Measurements from ENCODE around the gene OXGR1. TPM values are rescaled to one million over a fixed set of nuclear protein-coding genes. Genes with fewer than 3 reads are reported as not detected.

Gene OXGR1
- polyA plus RNA-seq, 1 donor from 2014 or later: not detected

DNA sequence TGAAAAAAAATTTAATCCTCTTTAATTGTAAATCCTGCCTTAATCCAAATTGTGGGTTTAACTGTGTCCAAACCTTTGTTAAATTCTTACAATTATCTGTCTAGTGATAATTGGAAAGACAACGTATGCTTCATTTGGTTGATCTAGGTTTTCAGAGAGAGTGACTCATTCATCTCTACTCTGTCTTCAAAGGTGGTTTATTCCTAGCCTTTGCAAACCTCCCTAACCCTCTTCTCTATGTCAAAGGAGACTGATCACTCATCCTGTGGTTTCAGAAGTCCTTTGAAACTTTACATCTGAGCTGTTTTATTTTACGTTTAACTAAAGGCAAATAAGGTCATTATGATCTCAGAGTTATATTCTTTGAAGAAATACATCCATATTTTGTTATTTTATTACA lies 8.8 kb upstream of the OXGR1 start:
- Histone ChIP-seq H3K27me3 (ENCODE audit: insufficient read depth, low read depth, low read length) (no peaks in the 10 kb centered on the region), H3K4me2 (ENCODE audit: low read length) (no peak overlapping the region), H3K9me3 (ENCODE audit: low read length) (no peaks in the 10 kb centered on the region), H2AFZ (ENCODE audit: low read depth, low read length) (no peak overlapping the region), H4K20me1 (ENCODE audit: insufficient read depth) (no peaks in the 10 kb centered on the region), H3K36me3 (ENCODE audit: insufficient read depth, low read length) (no peaks in the 10 kb centered on the region), H3K79me2 (replicated peaks; ENCODE audit: insufficient read depth, low read length) (no peaks in the 10 kb centered on the region), H3K9ac (ENCODE audit: low read length) (no peak overlapping the region), H3K27ac (ENCODE audit: low read length) (no peak overlapping the region), H3K9me2 (ENCODE audit: insufficient read depth, low read length) (no peaks in the 10 kb centered on the region), H3F3A (ENCODE audit: insufficient read depth, low read length, poor library complexity, severe bottlenecking) (no peaks in the 10 kb centered on the region), H3K4me3 (ENCODE audit: low read length) (no peak overlapping the region)
- TF ChIP-seq CTCF (IDR thresholded peaks at IDR 0.05; ENCODE audit: poor library complexity, severe bottlenecking) (no peak), TAF1 (IDR thresholded peaks at IDR 0.05; ENCODE audit: low read depth) (no peak), REST (IDR thresholded peaks at IDR 0.05; ENCODE audit: borderline replicate concordance) (no peak), SMC3 (conservative IDR thresholded peaks at IDR 0.05; ENCODE audit: poor library complexity) (no peak), EP300 (conservative IDR thresholded peaks at IDR 0.05; ENCODE audit: poor library complexity, severe bottlenecking) (no peak), MXI1 (conservative IDR thresholded peaks at IDR 0.05; ENCODE audit: poor library complexity, severe bottlenecking) (no peak), POLR2AphosphoS5 (IDR thresholded peaks at IDR 0.05) (no peak), EZH2 (IDR thresholded peaks at IDR 0.05; ENCODE audit: borderline replicate concordance, insufficient read depth, low read length, poor library complexity, severe bottlenecking) (no peak), RAD21 (conservative IDR thresholded peaks at IDR 0.05) (no peak)

GRCh38 chr13:97002581-97002980 lies 8.3 kb upstream of the OXGR1 start:
- H3K4me3 ChIP-seq (ENCODE audit: low read length): no peak overlapping the region
- H3K79me2 ChIP-seq (replicated peaks; ENCODE audit: insufficient read depth, low read length): no peaks in the 10 kb centered on the region
- no peaks in the 10 kb centered on the region for H3K36me3 ChIP-seq (ENCODE audit: insufficient read depth, low read length)
- TF ChIP-seq MXI1 (conservative IDR thresholded peaks at IDR 0.05; ENCODE audit: poor library complexity, severe bottlenecking) (no peak), SMC3 (conservative IDR thresholded peaks at IDR 0.05; ENCODE audit: poor library complexity) (no peak), POLR2AphosphoS5 (IDR thresholded peaks at IDR 0.05) (no peak), EP300 (conservative IDR thresholded peaks at IDR 0.05; ENCODE audit: poor library complexity, severe bottlenecking) (no peak), RAD21 (conservative IDR thresholded peaks at IDR 0.05) (no peak), EZH2 (IDR thresholded peaks at IDR 0.05; ENCODE audit: borderline replicate concordance, insufficient read depth, low read length, poor library complexity, severe bottlenecking) (no peak), REST (IDR thresholded peaks at IDR 0.05; ENCODE audit: borderline replicate concordance) (no peak), TAF1 (IDR thresholded peaks at IDR 0.05; ENCODE audit: low read depth) (no peak), CTCF (IDR thresholded peaks at IDR 0.05; ENCODE audit: poor library complexity, severe bottlenecking) (no peak)
- H3K9me2 ChIP-seq (ENCODE audit: insufficient read depth, low read length): no peaks in the 10 kb centered on the region
- no peak overlapping the region for H3K27ac ChIP-seq (ENCODE audit: low read length)
- no peaks in the 10 kb centered on the region for H3K27me3 ChIP-seq (ENCODE audit: insufficient read depth, low read depth, low read length)
- no peaks in the 10 kb centered on the region for H3F3A ChIP-seq (ENCODE audit: insufficient read depth, low read length, poor library complexity, severe bottlenecking)
- no peak overlapping the region for H2AFZ ChIP-seq (ENCODE audit: low read depth, low read length)
- no peaks in the 10 kb centered on the region for H3K9me3 ChIP-seq (ENCODE audit: low read length)
- no peak overlapping the region for H3K9ac ChIP-seq (ENCODE audit: low read length)
- H3K4me2 ChIP-seq (ENCODE audit: low read length): no peak overlapping the region
- H4K20me1 ChIP-seq (ENCODE audit: insufficient read depth): no peaks in the 10 kb centered on the region

Measured in neural cell (in vitro differentiated cells).